Stimulated activated naive B cell treated with anti-CD40 and anti-IgM and Interleukin-4, amounts not matched to agents 10 μg/mL and 1 μg/mL and 100 μg/mL, for 72 hours (primary cell): ENCODE measurements around the gene TRAF1.

Source experiments
- ATAC-seq, 2 donors: fragments of 150-1000 bp; cut with Tn5 transposase; replicated peaks; 2 replicates each; pipeline ENCODE4 v1.10.0; 2021; ENCODE audit warnings: moderate library complexity in 1 of 2
- DNase-seq: peaks from one replicate; pipeline ENCODE4 v3.0.0; 2021
- H3K27ac Mint-ChIP-seq: one replicate; pipeline ENCODE4 v1.8.0; 2022; ENCODE audit warnings: mild to moderate bottlenecking, mixed read lengths
- H3K27me3 Mint-ChIP-seq, 2 donors: one replicate each; pipeline ENCODE4 v1.8.0; 2022; ENCODE audit warnings: mixed read lengths in 2 of 2
- H3K36me3 Mint-ChIP-seq, 2 donors: one replicate each; pipeline ENCODE4 v1.8.0; 2022; ENCODE audit warnings: mixed read lengths in 2 of 2, mild to moderate bottlenecking in 1 of 2
- H3K4me1 Mint-ChIP-seq, 2 donors: one replicate each; pipeline ENCODE4 v1.8.0; 2022; ENCODE audit warnings: mixed read lengths in 2 of 2, mild to moderate bottlenecking in 1 of 2
- H3K4me3 Mint-ChIP-seq, 2 donors: one replicate each; pipeline ENCODE4 v1.8.0; 2022; ENCODE audit warnings: mild to moderate bottlenecking in 2 of 2, mixed read lengths in 2 of 2, moderate library complexity in 1 of 2
- H3K9me3 Mint-ChIP-seq, 2 donors: one replicate each; pipeline ENCODE4 v1.8.0; 2022; ENCODE audit warnings: mixed read lengths in 2 of 2, mild to moderate bottlenecking in 1 of 2

Gene TRAF1

GRCh38 chr9:120899490-120900068, 27.0 kb downstream of the TRAF1 start:
- Mint-ChIP-seq H3K27ac (peak overlapping the region; percentile 91), H3K27me3 (no peaks in the 10 kb centered on the region), H3K36me3 (peaks cover 36 to 49% of the 10 kb centered on the region in 2 donors), H3K4me3 (peak overlapping the region; percentile 35 to 39), H3K9me3 (peaks cover 0 to 2% of the 10 kb centered on the region in 2 donors), H3K4me1 (peaks cover 46 to 87% of the 10 kb centered on the region in 2 donors)
- ATAC-seq (peak in 1 of 2 donors; percentile 3), DNase-seq (no peak)

GRCh38 chr9:120898396-120898795, 28.2 kb downstream of the TRAF1 start:
- H3K36me3 Mint-ChIP-seq = peaks cover 27 to 41% of the 10 kb centered on the region in 2 donors
- DNase-seq = no peak
- peak overlapping the region; percentile 37 to 48 for H3K4me3 Mint-ChIP-seq
- H3K9me3 Mint-ChIP-seq = peaks cover 2 to 3% of the 10 kb centered on the region in 2 donors
- peaks cover 46 to 84% of the 10 kb centered on the region in 2 donors for H3K4me1 Mint-ChIP-seq
- H3K27me3 Mint-ChIP-seq = no peaks in the 10 kb centered on the region
- no peak for ATAC-seq
- H3K27ac Mint-ChIP-seq = peak overlapping the region; percentile 91

- no peak overlapping the region for H3K4me3 Mint-ChIP-seq
- ATAC-seq = no peak
- H3K9me3 Mint-ChIP-seq = peaks cover 4% of the 10 kb centered on the region in 2 donors
- peaks cover 17 to 24% of the 10 kb centered on the region in 2 donors for H3K36me3 Mint-ChIP-seq
- H3K27me3 Mint-ChIP-seq = no peaks in the 10 kb centered on the region
- peaks cover 48 to 84% of the 10 kb centered on the region in 2 donors for H3K4me1 Mint-ChIP-seq
- peak overlapping the region; percentile 31 for H3K27ac Mint-ChIP-seq
- DNase-seq = no peak
These were observed 30.6 kb downstream of the TRAF1 start for GRCh38 chr9:120895951-120896350.

- ATAC-seq = no peak
- H3K27me3 Mint-ChIP-seq = no peaks in the 10 kb centered on the region
These were observed 32.1 kb downstream of the TRAF1 start for GRCh38 chr9:120894321-120895148.

GRCh38 chr9:120893611-120894307, 32.8 kb downstream of the TRAF1 start:
- Mint-ChIP-seq H3K36me3 (peaks cover 12 to 17% of the 10 kb centered on the region in 2 donors), H3K27ac (peak overlapping the region; percentile 99), H3K27me3 (no peaks in the 10 kb centered on the region), H3K9me3 (peaks cover 4% of the 10 kb centered on the region in 2 donors), H3K4me1 (peaks cover 53 to 84% of the 10 kb centered on the region in 2 donors), H3K4me3 (peak overlapping the region; percentile 58 to 73)
- peak; percentile 50 to 51 for ATAC-seq
- DNase-seq = peak; percentile 52

More at GRCh38 chr9:120894321-120895148, 32.1 kb downstream of the TRAF1 start:
- Mint-ChIP-seq H3K36me3 (peaks cover 12 to 15% of the 10 kb centered on the region in 2 donors), H3K27ac (peak overlapping the region; percentile 99), H3K4me3 (no peak overlapping the region), H3K4me1 (peaks cover 49 to 84% of the 10 kb centered on the region in 2 donors), H3K9me3 (peaks cover 4% of the 10 kb centered on the region in 2 donors)
- no peak for DNase-seq

- Mint-ChIP-seq H3K4me1 (peaks cover 53 to 82% of the 10 kb centered on the region in 2 donors), H3K27me3 (no peaks in the 10 kb centered on the region), H3K36me3 (peaks cover 12 to 17% of the 10 kb centered on the region in 2 donors), H3K9me3 (peaks cover 4% of the 10 kb centered on the region in 2 donors), H3K27ac (peak overlapping the region; percentile 99), H3K4me3 (peak overlapping the region; percentile 58 to 73)
- ATAC-seq (peak; percentile 72 to 78), DNase-seq (peak; percentile 76)
These were observed 33.6 kb downstream of the TRAF1 start for GRCh38 chr9:120892748-120893610.

- H3K27ac Mint-ChIP-seq = peak overlapping the region; percentile 99
- H3K9me3 Mint-ChIP-seq = peaks cover 4% of the 10 kb centered on the region in 2 donors
- H3K4me3 Mint-ChIP-seq = peak overlapping the region; percentile 53 to 68
- ATAC-seq (peak; percentile 70 to 71), DNase-seq (peak; percentile 75)
- H3K4me1 Mint-ChIP-seq = peaks cover 53 to 83% of the 10 kb centered on the region in 2 donors
- peaks cover 12 to 16% of the 10 kb centered on the region in 2 donors for H3K36me3 Mint-ChIP-seq
- H3K27me3 Mint-ChIP-seq = no peaks in the 10 kb centered on the region
These were observed 34.5 kb downstream of the TRAF1 start for GRCh38 chr9:120891884-120892747.

- Mint-ChIP-seq H3K4me3 (peak overlapping the region; percentile 25 to 68), H3K36me3 (peaks cover 7 to 10% of the 10 kb centered on the region in 2 donors), H3K4me1 (peaks cover 49 to 83% of the 10 kb centered on the region in 2 donors), H3K9me3 (peaks cover 2 to 4% of the 10 kb centered on the region in 2 donors), H3K27me3 (no peaks in the 10 kb centered on the region), H3K27ac (peak overlapping the region; percentile 99)
- ATAC-seq (no peak), DNase-seq (no peak)
These were observed 35.2 kb downstream of the TRAF1 start for GRCh38 chr9:120891245-120891883.

- ATAC-seq (no peak), DNase-seq (no peak)
- peaks cover 2 to 4% of the 10 kb centered on the region in 2 donors for H3K9me3 Mint-ChIP-seq
- H3K27ac Mint-ChIP-seq = peak overlapping the region; percentile 99
- H3K36me3 Mint-ChIP-seq = peaks cover 7 to 10% of the 10 kb centered on the region in 2 donors
- no peaks in the 10 kb centered on the region for H3K27me3 Mint-ChIP-seq
- peak overlapping the region; percentile 44 to 62 for H3K4me3 Mint-ChIP-seq
- peaks cover 54 to 89% of the 10 kb centered on the region in 2 donors for H3K4me1 Mint-ChIP-seq
These were observed 36.0 kb downstream of the TRAF1 start for GRCh38 chr9:120890320-120891244.

- H3K27ac Mint-ChIP-seq = peak overlapping the region; percentile 99
- H3K4me1 Mint-ChIP-seq = peaks cover 54 to 86% of the 10 kb centered on the region in 2 donors
- no peak for DNase-seq
- peaks cover 2 to 4% of the 10 kb centered on the region in 2 donors for H3K9me3 Mint-ChIP-seq
- ATAC-seq = no peak
- H3K36me3 Mint-ChIP-seq = peaks cover 7 to 10% of the 10 kb centered on the region in 2 donors
- H3K4me3 Mint-ChIP-seq = peak overlapping the region in 1 of 2 donors; percentile 54
- H3K27me3 Mint-ChIP-seq = no peaks in the 10 kb centered on the region
These were observed 36.9 kb downstream of the TRAF1 start for GRCh38 chr9:120889606-120890271.

GRCh38 chr9:120888626-120889025, 38.0 kb downstream of the TRAF1 start:
- Mint-ChIP-seq H3K9me3 (peaks cover 2 to 4% of the 10 kb centered on the region in 2 donors), H3K4me3 (no peak overlapping the region), H3K27ac (peak overlapping the region; percentile 76), H3K36me3 (peaks cover 9 to 12% of the 10 kb centered on the region in 2 donors), H3K4me1 (peaks cover 52 to 82% of the 10 kb centered on the region in 2 donors), H3K27me3 (no peaks in the 10 kb centered on the region)
- ATAC-seq (no peak), DNase-seq (no peak)
